ENCODE data around the gene FLOT1. TPM values are rescaled to one million over a fixed set of nuclear protein-coding genes. Genes with fewer than 3 reads are reported as not detected.

FLOT1 gene
- total and polyA plus RNA-seq, 2 of the 13 experiments (the other 11 are each of a cell fraction or from before 2014, with no cell fraction given), result 82.3 to 130 TPM

GRCh38 chr6:30763618-30764489, 21.4 kb upstream of the FLOT1 start (continued):
- TF ChIP-seq ZNF598 (CRISPR knock-in tag; IDR thresholded peaks at IDR 0.05; ENCODE audit: borderline replicate concordance) (peak; percentile 77; the same call in 1 of the 2 replicates), DDIT3 (CRISPR knock-in tag; IDR thresholded peaks at IDR 0.05) (no peak), HMG20A (CRISPR knock-in tag; IDR thresholded peaks at IDR 0.05; ENCODE audit: borderline replicate concordance) (peak; percentile 89), REPIN1 (CRISPR knock-in tag; IDR thresholded peaks at IDR 0.05; ENCODE audit: borderline replicate concordance, low read depth) (peak; percentile 7; the same call in 1 of the 2 replicates), ZNF253 (CRISPR knock-in tag; IDR thresholded peaks at IDR 0.05; ENCODE audit: borderline replicate concordance) (peak; percentile 65; the same call in 1 of the 2 replicates), SYNCRIP (IDR thresholded peaks at IDR 0.05; ENCODE audit: insufficient read depth, low read depth, low read length) (no peak), ZBTB20 (CRISPR knock-in tag; IDR thresholded peaks at IDR 0.05; ENCODE audit: borderline replicate concordance, low read depth) (peak; percentile 22; the same call in 1 of the 2 replicates), ARNT2 (CRISPR knock-in tag; IDR thresholded peaks at IDR 0.05; ENCODE audit: low read depth) (peak; percentile 67; the same call in 1 of the 2 replicates), CHD4 (IDR thresholded peaks at IDR 0.05; ENCODE audit: borderline replicate concordance, low read length) (peak; percentile 95), ZNF629 (CRISPR knock-in tag; conservative IDR thresholded peaks at IDR 0.05) (peak; percentile 75; the same call in 1 of the 2 replicates), TAF15 (IDR thresholded peaks at IDR 0.05; ENCODE audit: low read depth, low read length, poor library complexity, severe bottlenecking) (no peak), GATAD1 (CRISPR knock-in tag; IDR thresholded peaks at IDR 0.05) (no peak; the same call in none of the 2 replicates)
- TF ChIP-seq, protein P1, sequence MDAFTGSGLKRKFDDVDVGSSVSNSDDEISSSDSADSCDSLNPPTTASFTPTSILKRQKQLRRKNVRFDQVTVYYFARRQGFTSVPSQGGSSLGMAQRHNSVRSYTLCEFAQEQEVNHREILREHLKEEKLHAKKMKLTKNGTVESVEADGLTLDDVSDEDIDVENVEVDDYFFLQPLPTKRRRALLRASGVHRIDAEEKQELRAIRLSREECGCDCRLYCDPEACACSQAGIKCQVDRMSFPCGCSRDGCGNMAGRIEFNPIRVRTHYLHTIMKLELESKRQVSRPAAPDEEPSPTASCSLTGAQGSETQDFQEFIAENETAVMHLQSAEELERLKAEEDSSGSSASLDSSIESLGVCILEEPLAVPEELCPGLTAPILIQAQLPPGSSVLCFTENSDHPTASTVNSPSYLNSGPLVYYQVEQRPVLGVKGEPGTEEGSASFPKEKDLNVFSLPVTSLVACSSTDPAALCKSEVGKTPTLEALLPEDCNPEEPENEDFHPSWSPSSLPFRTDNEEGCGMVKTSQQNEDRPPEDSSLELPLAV (CRISPR knock-in tag; conservative IDR thresholded peaks at IDR 0.05; ENCODE audit: low read depth), result no peak
- TF ChIP-seq, protein P2, sequence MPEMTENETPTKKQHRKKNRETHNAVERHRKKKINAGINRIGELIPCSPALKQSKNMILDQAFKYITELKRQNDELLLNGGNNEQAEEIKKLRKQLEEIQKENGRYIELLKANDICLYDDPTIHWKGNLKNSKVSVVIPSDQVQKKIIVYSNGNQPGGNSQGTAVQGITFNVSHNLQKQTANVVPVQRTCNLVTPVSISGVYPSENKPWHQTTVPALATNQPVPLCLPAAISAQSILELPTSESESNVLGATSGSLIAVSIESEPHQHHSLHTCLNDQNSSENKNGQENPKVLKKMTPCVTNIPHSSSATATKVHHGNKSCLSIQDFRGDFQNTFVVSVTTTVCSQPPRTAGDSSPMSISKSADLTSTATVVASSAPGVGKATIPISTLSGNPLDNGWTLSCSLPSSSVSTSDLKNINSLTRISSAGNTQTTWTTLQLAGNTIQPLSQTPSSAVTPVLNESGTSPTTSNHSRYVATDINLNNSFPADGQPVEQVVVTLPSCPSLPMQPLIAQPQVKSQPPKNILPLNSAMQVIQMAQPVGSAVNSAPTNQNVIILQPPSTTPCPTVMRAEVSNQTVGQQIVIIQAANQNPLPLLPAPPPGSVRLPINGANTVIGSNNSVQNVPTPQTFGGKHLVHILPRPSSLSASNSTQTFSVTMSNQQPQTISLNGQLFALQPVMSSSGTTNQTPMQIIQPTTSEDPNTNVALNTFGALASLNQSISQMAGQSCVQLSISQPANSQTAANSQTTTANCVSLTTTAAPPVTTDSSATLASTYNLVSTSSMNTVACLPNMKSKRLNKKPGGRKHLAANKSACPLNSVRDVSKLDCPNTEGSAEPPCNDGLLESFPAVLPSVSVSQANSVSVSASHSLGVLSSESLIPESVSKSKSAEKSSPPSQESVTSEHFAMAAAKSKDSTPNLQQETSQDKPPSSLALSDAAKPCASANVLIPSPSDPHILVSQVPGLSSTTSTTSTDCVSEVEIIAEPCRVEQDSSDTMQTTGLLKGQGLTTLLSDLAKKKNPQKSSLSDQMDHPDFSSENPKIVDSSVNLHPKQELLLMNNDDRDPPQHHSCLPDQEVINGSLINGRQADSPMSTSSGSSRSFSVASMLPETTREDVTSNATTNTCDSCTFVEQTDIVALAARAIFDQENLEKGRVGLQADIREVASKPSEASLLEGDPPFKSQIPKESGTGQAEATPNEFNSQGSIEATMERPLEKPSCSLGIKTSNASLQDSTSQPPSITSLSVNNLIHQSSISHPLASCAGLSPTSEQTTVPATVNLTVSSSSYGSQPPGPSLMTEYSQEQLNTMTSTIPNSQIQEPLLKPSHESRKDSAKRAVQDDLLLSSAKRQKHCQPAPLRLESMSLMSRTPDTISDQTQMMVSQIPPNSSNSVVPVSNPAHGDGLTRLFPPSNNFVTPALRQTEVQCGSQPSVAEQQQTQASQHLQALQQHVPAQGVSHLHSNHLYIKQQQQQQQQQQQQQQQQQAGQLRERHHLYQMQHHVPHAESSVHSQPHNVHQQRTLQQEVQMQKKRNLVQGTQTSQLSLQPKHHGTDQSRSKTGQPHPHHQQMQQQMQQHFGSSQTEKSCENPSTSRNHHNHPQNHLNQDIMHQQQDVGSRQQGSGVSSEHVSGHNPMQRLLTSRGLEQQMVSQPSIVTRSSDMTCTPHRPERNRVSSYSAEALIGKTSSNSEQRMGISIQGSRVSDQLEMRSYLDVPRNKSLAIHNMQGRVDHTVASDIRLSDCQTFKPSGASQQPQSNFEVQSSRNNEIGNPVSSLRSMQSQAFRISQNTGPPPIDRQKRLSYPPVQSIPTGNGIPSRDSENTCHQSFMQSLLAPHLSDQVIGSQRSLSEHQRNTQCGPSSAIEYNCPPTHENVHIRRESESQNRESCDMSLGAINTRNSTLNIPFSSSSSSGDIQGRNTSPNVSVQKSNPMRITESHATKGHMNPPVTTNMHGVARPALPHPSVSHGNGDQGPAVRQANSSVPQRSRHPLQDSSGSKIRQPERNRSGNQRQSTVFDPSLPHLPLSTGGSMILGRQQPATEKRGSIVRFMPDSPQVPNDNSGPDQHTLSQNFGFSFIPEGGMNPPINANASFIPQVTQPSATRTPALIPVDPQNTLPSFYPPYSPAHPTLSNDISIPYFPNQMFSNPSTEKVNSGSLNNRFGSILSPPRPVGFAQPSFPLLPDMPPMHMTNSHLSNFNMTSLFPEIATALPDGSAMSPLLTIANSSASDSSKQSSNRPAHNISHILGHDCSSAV (CRISPR knock-in tag; IDR thresholded peaks at IDR 0.05; ENCODE audit: borderline replicate concordance), result no peak
- TF ChIP-seq, protein P3, sequence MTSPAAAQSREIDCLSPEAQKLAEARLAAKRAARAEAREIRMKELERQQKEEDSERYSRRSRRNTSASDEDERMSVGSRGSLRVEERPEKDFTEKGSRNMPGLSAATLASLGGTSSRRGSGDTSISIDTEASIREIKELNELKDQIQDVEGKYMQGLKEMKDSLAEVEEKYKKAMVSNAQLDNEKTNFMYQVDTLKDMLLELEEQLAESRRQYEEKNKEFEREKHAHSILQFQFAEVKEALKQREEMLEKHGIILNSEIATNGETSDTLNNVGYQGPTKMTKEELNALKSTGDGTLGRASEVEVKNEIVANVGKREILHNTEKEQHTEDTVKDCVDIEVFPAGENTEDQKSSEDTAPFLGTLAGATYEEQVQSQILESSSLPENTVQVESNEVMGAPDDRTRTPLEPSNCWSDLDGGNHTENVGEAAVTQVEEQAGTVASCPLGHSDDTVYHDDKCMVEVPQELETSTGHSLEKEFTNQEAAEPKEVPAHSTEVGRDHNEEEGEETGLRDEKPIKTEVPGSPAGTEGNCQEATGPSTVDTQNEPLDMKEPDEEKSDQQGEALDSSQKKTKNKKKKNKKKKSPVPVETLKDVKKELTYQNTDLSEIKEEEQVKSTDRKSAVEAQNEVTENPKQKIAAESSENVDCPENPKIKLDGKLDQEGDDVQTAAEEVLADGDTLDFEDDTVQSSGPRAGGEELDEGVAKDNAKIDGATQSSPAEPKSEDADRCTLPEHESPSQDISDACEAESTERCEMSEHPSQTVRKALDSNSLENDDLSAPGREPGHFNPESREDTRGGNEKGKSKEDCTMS (CRISPR knock-in tag; conservative IDR thresholded peaks at IDR 0.05), result no peak
